HG02885 (cell line): ENCODE results near the gene FAM72D.
A peak's percentile ranks its signal among the peaks of the same experiment; 100 is the strongest.
"Not testable (repeated sequence)": the region's sequence is repeated elsewhere in the genome, so short reads cannot be mapped to it uniquely, and the experiment has no call there.

Experiments
- ATAC-seq: cut with Tn5 transposase; IDR thresholded peaks from one replicate; pipeline ENCODE4 v1.9.1; 2021; ENCODE audit warnings: mild to moderate bottlenecking; ENCODE audit not compliant: unreplicated experiment, poor library complexity

Gene FAM72D

DNA sequence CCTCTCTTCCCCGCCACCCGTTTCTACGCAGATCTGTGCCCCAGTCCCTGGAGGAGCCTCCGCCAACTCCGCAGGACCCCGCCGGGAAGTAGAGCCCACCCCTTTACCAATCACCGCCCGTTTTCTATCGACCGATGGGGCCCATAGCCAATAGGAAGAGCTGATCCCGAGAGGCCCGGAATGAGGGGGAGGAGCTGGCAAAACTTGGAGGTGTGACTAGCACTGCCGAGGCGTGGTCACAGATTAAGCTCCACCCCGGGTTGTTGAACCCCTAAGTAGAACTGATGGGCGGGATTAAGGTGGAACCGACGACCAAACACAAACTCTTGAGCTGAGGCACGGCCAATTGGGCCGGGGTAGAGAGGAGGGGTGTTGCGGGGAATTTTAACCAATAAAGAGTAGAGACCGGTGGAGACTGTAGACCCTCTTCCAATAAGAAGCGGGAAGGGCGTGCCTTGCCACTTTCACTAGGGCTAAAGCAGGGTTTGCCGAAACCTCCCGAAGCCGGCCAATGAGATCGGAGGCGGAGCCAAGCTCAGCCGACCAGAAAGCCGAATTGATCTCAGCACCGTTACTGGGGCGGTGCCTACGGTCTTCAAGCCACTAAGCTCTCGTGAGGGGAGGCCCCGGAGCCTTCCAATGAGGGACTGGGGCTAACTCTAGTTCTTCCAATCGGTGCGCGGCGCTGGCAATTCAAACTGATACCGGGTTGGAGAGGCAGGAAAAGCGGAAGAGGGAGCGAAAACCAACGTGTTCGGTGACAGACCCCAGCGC, at the start of gene FAM72D, which contains the start of gene SRGAP2B:
Gene FAM72D (plus strand): TSS at position 691 of the 774 bp plus-strand sequence. CDS start 874 bp downstream, outside the sequence.
Gene SRGAP2B (minus strand): TSS at position 45 of the 774 bp plus-strand sequence. CDS start 2,427 bp downstream, outside the sequence.
- ATAC-seq = peak; percentile 85

DNA sequence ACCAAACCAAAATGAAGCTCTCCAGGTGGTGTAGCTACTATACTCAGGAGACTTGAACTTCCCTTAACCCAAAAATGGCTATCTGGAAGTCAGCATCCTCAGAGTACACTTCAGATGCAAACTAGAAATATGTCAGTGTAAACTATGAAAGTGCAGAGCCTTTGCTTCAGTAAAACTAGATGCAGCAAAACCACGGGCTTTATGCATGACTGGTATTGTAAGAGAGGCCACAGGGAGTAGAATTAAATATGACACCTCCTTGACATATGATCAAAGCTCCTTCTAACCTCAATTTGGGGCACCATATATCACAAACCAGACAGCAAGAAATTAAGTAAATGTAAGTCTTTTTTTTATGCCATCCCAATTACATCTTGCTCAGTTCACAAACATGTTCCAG, 48.2 kb upstream of the FAM72D start:
- ATAC-seq = peak; percentile 65

DNA sequence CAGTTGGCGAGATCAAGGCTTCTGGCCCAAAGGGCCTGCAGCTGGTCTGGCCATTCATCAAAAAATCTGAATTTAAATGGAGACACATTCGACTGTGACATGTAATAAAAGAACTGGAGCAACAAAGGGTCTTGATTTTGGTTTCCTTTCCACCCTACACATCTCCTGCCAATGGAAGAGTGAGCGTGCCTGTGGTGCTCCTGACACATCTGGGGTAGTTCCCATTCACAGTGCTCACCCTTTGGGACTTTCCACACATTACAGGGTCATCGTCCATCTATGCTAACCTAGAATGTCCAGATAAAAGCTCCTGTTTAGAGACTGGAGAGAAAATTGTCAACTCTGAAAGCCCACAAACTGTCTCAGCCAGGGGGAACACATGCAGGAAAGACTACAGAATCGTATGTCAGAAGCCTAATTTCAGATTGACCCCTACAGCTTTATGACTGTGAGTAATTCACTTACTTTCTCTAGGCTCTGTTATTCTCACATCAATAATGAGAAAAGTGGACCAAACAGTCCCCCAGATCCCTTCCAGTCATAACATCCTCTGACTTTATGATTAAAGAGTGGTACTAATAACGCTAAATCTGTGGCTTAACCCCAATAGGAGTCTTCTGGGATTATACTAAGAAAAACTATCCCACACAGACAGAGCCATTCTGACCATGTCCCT, 47.5 kb upstream of the FAM72D start:
- not testable (repeated sequence) for ATAC-seq

DNA sequence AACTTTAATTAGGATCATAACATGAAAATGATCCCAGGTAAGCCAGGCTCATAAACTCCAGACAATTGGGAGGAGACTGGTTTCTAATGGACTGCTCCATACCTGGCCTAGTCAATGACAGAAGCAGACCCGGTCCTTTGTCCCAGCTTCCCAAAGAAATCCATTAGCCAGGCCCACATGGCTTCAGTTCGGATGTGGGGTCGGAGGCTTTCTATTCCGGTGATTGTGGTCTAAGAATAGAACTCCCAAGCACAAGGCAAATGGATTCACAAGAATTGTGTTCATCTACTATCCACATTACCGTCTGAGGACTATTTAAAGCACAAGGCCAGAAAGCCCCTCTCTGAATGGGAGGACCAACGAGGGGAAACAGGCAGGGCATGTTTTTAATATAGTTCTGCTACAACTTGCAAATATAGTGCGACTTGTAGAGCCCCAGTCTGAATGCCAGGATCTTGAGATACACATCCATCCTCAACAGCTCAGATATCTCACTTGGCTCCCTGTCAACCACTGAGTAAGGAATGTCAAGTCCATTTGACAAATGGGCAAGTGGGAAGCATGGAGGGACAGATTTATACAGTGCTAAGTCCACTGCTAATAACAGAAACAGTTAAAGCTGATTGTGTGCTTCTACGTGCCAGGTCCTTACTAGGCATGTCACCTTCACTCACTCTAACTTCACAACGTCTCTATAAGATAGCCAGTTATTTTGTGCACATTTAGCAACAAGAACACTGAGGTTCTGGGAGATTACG, 43.6 kb upstream of the FAM72D start:
- ATAC-seq = not testable (repeated sequence)

DNA sequence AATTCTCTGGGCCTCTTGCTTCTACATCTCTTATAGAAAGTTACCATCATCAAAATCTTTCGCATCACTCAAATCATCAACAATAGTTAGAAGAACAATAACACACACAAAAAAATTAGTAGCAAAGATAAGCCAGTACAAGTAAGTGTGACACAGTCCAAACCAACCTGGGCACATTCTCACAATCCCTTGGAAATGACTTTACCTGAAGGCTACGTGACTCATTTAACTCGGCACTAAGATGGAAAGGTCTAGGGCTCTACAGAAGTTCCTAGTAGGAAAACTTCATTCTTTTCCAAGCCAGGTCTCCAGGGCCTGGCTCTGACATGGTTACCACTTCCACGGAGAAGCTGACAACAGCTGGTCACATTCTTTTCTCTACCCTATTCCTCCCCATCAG, 42.3 kb upstream of the FAM72D start:
- not testable (repeated sequence) for ATAC-seq

DNA sequence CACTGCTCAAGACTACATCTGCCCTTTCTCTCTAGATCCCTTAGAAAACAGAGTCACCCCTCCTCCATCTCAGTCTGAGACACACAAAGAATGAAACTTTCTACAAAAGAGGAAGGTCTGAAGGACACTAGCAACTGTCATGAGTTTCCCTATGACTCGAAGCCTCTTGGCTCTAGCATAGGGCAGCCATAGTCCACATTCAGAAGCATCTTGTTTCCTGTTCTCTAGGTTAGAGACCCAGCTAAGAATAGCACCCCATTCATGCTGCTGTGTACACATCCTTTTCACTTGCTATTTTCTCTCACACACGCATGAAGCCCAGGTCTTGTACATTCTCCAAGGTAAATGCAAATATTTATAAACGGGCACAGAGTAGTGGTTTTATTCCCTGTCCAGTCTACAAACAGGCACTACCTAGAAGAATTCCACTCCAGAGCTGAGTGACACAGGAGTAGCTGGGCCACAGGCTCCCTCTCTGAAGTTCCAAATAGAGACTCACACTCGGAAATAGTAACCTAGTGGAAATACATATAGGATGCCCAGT, 40.5 kb upstream of the FAM72D start:
- ATAC-seq = peak; percentile 99

DNA sequence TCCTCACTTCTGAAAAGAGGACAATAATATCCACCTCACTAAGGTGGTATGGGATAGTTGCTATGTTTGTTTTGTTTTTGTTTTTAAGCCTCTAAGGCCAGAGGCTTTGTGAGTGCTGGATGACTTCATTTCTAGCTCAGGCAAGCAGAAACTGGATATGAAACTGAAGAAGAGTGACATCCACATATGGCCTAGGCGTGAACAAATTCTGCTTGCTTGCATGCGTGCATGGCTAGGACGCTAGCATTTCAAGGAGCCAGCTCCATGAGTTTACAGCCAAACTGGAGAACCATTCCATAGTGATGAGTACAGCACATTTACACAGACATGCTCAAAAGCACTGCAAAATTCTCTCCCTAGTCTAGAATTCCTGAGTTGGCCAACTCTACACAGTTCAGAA, 37.6 kb upstream of the FAM72D start:
- peak; percentile 35 for ATAC-seq

DNA sequence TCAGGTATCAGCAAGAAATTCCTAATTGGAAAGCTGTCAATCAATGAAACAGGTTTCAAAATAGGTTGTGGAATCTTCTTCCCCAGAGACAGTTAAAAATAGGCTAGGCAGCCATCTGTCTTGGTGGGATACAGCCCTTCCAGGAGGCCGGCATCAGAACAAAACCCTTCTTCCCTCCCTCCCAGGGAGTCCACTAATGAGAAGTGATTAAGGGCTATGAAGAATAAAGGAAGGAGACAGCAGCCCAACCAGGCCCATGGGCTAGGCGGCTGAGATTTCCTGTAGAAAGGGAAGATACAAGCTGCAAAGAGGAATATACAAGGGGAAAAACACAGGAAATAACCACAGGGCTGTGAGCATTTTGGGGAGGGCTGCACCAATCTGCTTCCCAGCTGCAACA, 32.5 kb upstream of the FAM72D start:
- ATAC-seq = not testable (repeated sequence)

DNA sequence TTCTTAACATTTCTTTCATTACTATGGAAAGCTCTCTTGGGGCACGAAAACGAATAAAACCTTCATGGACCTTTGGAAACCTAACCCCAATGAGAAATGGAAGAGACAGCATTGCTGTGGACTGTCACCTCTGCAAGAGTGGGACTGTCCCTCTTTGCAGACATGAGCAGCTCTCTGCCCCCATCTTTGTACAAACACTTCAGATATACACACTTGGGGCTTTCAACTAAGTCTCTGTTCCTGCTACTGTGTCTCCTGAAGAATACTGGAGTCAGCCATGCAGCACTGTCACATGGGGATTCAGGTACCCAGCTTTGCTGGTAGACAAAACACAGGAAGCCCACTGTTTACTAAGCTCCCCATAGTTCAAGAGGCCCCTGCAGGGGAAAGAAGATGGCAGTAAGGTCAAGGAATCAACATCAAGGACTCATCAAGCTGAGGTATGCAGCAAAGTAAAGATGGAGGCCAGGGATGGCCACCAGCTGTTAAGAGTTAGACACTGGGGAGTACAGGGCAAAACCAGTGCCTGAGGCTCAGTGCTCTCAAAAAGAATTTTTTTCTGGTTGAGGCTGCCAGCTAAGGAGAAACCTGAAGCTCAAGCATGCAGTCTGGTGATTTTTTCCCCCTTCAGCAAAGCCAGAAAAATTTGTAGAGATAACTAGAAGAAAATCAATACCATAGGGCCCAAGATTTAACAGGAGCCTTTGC, 31.7 kb upstream of the FAM72D start:
- not testable (repeated sequence) for ATAC-seq

DNA sequence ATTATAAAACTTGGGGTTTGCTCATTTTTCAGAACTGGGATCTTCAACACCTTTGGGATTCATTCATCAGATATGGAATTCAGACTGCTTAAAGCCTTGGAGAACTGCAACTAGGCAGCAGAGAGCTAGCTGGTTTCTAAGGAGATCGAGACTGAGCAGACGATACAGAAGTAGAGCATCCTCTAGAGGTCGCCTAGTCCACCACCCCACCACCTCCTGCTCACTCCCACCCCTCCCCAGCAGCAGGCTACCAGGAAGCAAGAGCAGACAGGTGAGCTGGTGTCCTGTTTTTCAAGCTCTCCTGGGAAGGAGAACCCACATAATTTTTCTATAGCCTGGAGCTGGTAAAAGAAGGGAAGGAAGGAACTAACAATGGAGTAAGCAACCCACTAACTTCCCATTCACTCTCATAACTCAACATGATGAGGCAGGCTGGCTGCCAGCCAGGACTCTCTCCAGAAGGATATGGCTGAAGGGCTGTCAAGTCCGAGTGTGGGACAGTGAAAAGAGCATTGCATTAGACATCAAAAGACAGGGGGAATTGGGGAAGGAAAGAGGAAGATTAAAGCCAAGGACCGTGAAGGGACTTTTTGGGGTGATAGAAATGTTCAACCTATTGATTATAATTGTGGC, 30.5 kb upstream of the FAM72D start:
- ATAC-seq = peak; percentile 68

DNA sequence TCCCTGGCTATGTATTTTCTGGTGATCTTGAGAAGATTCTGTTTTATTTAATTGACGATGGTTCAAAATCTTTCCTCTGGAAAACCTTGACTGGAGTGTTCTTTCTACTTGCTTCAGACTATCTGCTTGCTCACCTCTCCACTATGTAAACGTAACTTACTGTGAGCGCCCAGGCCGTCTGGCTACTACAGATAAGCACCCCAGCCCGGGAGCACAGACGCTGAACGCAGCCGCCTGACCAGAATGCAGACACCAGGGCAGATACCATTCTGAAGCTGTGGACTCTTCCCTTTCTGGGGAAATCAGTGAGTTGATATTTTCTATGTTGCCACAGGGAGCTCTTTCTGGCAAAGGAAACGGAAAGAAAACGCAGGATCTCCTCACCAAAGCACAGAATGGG, 29.3 kb upstream of the FAM72D start:
- ATAC-seq = not testable (repeated sequence)

DNA sequence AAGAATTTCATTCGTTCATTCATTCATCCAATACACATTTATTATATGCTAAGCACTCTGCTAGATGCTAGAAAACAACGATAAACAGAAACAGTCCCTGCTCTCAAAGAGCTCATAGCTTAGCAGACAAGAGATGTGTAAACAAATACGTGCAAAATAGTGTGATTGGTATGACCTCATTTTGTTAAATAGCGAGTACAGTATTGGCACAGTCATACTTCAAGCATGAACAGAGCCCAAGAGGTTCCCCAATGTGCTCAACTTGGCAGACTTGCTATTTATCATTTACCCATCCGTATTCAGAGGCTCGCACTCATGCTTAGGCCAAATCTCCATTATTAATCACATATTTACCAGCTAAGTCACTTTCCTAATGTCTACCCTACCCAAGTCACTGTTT, 24.2 kb upstream of the FAM72D start:
- not testable (repeated sequence) for ATAC-seq

DNA sequence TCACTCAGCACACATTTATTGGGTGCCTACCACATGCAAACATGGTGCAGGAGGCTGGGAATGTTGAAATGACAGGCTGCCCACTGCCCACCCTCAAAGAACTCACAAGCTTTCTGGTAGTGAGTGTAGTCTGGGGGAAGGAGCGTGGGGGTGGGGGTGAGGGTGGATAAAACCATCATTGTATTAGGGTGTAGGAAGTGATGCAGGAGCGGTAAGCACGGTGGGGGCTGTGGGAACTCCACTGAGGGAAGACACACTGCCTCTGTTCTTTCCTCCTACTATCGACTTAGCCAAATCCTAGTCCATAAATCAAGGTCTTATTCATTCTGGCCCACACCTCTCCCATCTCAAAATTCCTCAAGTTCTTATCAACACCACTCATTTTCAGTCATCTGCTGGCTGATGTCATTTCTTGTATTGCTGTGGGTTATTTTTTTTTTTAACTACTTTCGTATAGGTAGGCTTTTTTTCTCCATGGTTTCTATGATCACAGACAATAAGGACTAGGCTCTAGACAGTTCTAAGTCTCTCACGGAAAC, 21.7 kb upstream of the FAM72D start:
- not testable (repeated sequence) for ATAC-seq

DNA sequence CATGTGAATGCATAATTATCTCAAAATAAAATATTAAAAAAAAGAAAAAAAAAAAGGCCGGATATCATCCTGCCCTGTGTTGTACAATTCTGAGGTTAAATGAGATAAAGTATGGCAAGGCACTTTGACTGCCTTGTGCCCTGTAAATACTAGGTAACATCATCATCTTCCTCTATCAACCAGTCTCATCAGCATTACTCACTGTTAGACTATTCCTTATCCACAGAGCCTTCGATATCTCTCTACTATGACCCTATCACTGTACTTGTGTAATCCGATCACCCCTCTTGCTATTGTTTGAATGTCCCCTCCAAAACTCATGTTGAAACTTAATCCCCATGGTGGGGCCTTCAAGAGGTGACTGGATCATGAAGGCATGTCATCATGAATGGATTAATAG, 18.9 kb upstream of the FAM72D start:
- not testable (repeated sequence) for ATAC-seq

DNA sequence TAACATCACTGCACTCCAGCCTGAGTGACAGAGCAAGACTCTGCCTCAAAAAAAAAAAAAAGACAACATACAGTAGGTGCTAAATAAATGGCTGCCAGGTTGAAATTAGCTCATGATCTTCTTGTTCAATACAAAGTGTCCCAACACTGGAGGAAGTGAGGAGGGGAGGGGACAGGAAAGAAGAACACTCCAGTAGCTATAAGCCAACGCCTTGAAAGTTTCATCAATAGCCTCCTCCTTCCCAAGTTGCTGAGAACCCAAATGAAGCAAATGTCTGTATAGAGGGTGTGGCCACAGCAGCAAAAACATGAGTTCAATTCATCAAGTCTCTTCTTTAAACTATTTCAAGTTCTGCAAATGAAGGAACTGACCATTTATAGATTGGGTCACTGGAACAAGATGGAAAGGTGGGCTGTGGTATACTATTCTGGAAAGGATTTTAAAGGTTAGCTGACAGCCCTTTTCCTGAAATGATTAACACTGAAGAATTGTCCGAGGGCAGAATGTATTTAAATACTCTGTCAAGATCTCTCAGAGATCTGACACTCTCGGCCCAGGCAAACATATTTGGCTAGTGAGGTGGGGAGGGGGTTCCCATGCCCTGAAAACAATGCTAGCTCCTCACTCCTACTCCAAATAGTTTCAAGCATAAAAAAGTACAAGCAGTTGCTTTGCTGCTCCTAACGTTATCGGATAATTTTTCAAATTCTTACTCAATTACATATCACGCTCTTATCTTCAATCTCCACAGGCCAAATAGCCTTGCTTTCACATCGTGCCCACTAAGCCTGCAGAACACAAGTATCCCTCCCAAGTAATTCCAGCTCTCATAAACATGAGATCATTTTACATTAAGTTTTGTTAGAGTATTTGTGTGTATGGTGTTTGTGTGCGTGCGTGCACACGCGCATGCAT, 17.6 kb upstream of the FAM72D start:
- not testable (repeated sequence) for ATAC-seq

DNA sequence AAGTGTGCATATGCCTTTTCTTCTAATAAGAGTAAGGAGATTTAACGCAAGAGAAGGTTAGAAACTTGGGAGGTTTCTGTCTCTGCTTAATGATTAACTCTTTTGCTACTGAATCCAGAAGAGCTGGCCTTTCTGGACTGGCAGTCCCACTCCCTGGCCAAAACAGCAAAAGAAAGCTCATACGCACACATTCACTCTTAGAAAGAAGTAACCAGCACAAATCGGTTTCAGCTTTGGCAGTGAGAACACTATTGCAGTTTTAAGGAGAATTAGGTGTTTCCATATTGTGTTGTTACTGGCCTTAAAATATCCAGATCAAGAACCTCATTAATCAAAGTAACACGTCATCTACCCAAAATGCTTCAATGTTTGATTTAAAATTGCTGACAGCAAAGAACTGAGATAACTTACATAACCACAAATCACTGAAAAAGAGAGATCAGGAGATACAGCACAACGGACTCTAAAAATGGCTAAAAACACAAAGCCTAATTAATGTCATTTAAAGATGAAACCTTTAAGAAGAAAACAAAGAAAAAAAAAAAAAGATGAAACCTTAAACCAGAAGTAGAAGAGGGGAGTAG, 16.9 kb upstream of the FAM72D start:
- ATAC-seq = not testable (repeated sequence)

DNA sequence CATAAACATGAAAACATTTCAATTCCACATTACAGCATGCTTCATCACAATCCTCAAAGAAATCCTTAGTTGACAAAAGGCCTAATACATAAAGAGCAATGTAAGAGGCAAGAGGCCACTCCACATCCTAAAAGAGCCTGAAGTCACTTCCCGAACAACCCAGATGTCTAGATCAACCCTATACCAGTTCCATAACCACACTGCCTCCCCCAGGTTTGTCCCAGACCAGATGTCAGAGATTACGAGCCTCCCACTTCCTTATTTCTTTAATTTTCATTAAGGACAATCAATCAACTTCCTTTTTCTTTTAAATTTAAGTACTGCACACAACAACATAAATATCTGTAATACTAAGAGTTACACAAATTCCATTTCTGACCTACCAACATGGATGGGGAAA, 16.0 kb upstream of the FAM72D start:
- ATAC-seq = not testable (repeated sequence)

DNA sequence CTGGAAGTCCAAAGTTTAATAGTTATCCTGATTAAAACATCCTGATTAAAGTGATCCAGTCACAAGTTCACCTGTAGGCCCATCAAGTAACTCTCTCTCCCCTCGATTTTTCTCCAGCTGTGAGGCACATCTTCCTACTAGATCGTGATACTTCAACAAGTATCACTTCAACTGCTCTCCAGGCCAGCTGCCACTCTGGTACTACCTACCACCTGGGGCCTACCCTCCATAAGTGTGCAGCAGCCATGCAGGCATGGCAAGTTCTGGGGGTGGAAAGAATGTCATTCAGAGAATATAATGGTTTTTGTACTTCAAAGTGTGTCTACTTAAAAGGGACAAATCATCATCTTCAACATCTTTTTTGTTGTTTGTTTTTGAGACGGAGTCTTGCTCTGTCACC, 15.6 kb upstream of the FAM72D start:
- ATAC-seq = not testable (repeated sequence)
